ENCODE measurements around the gene SERPINA3. TPM values are rescaled to one million over a fixed set of nuclear protein-coding genes. Genes with fewer than 3 reads are reported as not detected.

The SERPINA3 gene
- polyA plus RNA-seq, 4 donors: 0.12 to 0.53 TPM; not detected in 2

DNA sequence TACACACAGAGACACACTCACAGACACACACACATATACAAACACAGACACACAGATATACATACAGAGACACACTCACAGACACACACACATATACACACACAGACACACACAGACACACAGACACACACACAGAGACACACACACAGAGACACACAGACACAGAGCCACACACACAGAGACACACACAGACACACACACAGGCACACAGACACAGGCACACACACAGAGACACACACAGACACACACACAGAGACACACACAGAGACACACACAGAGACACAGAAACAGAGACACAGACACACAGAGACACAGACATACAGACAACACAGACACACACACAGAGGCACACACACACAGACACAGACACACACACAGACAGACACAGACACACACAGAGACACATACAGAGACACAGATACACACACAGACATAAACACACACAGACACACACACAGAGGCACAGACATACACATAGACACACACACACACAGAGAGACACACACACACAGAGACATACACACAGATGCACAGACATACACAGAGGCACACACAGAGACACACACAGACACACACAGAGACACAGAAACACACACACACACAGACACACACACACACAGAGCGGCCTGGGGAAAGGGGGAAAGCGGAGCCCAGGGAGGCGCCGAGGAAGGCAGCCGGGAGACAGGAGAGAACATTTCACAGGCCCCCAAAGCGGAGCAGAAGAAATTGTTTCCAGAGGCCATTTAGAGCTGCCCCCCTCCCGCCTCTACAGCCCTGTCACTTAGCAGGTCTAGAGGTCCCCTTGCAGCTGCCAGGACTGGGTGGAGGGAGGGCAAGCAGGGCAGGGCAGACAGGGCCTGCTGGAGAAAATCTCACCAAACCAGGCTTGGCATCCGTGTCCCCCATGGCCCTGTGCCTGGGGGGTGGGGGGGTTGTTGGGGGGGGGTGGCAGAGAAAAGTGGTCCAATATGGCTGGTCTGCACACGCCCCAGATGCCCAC, 38.9 kb downstream of the SERPINA3 start:
- no peak for DNase-seq (ENCODE audit: low read depth in 4 of 4, low spot score in 3 of 4)

DNA sequence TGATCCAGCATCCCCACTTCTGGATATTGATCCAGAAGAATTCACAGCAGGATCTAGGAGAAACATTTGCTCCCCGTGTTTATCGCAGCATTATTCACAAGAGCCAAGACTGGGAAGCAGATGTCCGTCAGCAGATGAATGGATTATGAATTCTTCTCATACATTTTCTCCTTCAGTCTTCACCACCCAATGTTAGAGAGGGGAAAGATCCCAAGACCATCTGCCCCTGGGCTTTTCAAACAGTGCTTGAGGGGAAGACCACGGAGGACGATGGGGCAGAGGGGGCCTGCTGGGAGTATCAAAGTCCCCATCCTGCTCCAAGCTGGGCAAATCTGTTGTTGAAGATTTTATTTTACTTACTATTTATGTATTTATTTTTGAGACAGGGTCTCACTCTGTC, 41.1 kb downstream of the SERPINA3 start:
- DNase-seq (ENCODE audit: low read depth in 4 of 4, low spot score in 3 of 4): no peak

GRCh38 chr14:94654071-94654861, 42.1 kb downstream of the SERPINA3 start:
- peak; percentile 15 to 52 (median 44) for DNase-seq (ENCODE audit: low read depth in 4 of 4, low spot score in 3 of 4)

DNA sequence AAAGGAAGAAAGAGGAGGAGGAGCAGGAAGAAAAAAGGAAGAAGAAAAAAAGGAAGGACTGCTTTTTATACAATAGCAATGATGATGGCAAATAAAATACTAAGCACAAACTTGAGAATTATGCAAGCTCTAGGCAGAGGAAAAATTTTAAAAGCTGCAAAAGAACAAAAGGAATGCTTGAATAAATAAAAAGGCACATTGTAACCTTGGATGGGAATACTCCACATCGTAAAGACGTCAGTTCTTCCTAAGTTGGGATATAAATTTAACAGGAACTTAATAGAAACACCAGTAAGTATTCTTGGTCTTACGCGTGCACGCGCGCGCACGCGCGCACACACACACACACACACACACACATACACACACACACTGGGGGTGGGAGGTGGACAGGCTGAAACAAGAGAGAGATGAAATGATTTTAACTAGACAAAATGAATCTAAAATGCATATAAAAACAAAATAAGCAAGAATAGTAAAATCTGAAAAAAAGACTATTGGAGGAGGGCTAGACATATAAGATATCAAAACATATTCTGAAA, 43.0 kb downstream of the SERPINA3 start:
- peak in 2 of 4 donors; percentile 18 to 61 for DNase-seq (ENCODE audit: low read depth in 4 of 4, low spot score in 3 of 4)

DNA sequence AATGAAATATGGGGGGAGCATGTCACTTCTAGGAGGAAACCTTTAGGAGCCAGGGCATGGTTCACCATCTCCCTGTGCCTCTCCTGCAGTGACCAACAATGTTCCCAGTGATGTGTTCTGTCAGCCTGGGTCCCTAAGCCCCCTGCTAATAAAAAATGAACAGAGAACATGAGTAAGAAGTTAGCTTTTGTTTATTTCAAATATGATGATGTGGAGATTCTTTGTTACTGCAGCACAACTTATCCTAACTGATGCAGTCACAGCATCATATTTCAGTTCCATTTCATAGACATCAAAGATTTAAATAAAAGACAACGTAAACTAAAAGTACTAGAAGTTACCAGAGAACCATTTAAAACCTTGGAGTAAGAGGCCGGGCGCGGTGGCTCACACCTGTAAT, 43.9 kb downstream of the SERPINA3 start:
- DNase-seq (ENCODE audit: low read depth in 4 of 4, low spot score in 3 of 4): no peak

DNA sequence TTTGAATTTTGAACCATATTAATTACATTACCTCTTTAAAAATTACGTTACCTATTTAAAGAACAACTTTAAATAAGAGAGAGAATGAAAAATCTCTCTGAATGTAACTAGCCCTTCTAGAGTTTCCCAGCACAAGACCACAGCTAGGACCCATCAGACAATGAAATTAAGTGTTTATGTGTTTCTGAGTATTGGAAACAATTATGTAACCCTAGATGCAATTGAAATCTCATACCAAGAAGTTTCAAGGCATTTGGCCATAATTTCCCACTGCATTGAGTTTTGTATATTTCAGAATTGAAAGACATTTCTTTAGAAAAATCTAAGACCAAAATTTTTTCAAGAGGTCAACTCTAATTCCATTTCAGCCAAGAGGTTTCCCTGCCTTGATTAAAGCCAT, 47.1 kb downstream of the SERPINA3 start:
- DNase-seq (ENCODE audit: low read depth in 4 of 4, low spot score in 3 of 4): no peak

DNA sequence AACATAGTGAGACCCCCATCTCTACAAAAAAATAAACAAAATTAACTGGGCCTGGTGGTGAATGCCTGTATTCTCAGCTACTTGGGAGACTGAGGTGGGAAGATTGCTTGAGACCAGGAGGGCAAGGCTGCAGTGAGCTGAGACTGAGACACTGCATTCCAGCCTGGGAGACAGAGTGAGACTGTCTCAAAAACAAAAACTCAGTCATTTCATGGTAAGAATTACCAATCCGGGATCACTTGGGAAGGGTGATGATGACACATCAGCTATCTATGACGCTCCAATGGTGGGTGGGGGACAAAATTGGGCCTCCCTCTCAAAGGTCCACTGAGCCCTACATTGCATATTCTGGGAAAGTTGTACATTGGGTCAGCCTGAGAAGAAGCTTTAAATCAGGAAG, 47.7 kb downstream of the SERPINA3 start:
- no peak for DNase-seq (ENCODE audit: low read depth in 4 of 4, low spot score in 3 of 4)

- DNase-seq (ENCODE audit: low read depth in 4 of 4, low spot score in 3 of 4): no peak
Measured at GRCh38 chr14:94660306-94660946, 48.2 kb downstream of the SERPINA3 start.

- DNase-seq (ENCODE audit: low read depth in 4 of 4, low spot score in 3 of 4): no peak
Measured at GRCh38 chr14:94663538-94663937, 51.3 kb downstream of the SERPINA3 start.

GRCh38 chr14:94663965-94664704, 51.9 kb downstream of the SERPINA3 start:
- DNase-seq (ENCODE audit: low read depth in 4 of 4, low spot score in 3 of 4): no peak

DNA sequence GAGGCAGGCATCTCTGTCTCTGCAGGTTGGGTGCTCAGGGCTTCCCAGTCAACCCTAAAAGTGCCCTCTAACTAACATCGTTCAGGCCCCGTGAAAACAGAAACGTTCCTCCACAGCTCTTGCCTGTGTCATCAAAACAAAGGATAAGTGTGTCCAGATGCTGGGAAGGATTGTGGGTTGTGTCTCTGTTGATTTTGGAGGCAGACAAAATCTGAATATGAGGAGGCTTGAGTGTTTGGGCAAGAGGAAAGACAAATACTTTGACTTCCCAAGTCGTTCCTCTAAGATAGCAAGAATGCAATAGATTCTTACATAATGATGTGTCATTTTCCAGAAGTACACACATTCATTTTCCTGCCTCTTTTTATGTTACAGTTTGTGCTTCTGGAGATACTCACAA, 52.9 kb downstream of the SERPINA3 start:
- DNase-seq (ENCODE audit: low read depth in 4 of 4, low spot score in 3 of 4): no peak

GRCh38 chr14:94665544-94665943, 53.4 kb downstream of the SERPINA3 start:
- no peak for DNase-seq (ENCODE audit: low read depth in 4 of 4, low spot score in 3 of 4)

- no peak for DNase-seq (ENCODE audit: low read depth in 4 of 4, low spot score in 3 of 4)
Measured at GRCh38 chr14:94670692-94671285, 58.6 kb downstream of the SERPINA3 start.

DNA sequence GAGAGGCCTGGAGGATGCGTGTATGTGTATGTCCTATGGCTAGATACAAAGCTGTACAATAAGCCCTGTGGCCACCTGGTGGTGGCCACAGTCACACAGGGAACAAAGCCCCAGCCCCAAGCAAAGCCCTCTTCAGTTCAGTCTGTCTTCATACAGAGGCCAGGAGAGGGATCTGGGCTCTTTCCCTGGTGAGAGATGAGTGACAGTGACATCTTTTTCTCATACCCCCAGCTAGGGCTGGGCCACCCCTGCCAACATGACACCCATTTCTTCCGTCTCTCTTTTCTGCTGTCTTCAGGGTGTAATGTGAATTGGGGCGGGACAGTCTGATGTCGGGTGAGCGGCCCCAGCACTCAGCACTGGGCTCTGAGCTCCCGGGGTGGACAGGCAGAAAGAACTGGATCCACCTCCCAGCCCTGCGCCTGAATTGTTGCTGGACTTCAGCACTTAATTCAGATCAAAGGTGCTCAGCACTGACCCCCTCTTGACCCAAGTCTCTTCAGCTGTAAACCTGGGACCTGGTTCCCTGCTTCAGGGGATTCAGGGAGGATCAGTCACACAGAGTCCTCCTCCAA, 59.8 kb downstream of the SERPINA3 start:
- no peak for DNase-seq (ENCODE audit: low read depth in 4 of 4, low spot score in 3 of 4)

DNA sequence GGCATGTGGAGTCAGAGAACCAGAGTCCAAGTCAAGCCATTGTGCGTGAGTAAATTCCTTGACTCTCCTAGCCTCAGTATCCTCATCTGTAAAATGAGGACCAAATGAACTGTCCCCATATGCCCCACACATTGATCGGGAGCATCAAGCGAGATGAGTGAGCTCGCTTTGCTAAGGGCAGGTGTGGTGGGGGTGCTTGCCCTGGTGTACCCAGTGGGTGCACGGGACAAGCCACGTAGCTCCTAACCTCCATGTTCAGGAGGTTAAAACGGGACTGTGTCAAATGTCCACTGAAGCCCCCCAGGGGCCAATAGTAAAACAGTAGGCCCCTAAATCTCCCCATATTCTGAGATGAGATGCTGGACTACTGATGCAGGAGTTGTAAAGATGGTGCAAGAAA, 60.9 kb downstream of the SERPINA3 start:
- DNase-seq (ENCODE audit: low read depth in 4 of 4, low spot score in 3 of 4): no peak

All from right renal pelvis (tissue), 4 donors.